Osteoblast (primary cell): Measurements from ENCODE around the gene HCFC2. TPM values are rescaled to one million over a fixed set of nuclear protein-coding genes. Genes with fewer than 3 reads are reported as not detected.
"Not testable (repeated sequence)": the region's sequence is repeated elsewhere in the genome, so short reads cannot be mapped to it uniquely, and the experiment has no call there.

Experiments
- DNase-seq: peaks from one replicate; pipeline ENCODE4 v3.0.0; 2011; ENCODE audit warnings: low spot score, mixed read lengths; ENCODE audit not compliant: insufficient read length; ENCODE audit errors: missing footprints
- H2AFZ ChIP-seq: 2 replicates; pipeline ENCODE4 v1.6.0; 2011; ENCODE audit warnings: mild to moderate bottlenecking, low read length
- H3K27ac ChIP-seq: 2 replicates; pipeline ENCODE4 v1.5.1; 2011; ENCODE audit warnings: mild to moderate bottlenecking, low read depth, low read length, moderate library complexity
- H3K27me3 ChIP-seq: 2 replicates; pipeline ENCODE4 v1.6.0; 2012; ENCODE audit warnings: mild to moderate bottlenecking, control low read depth, inconsistent platforms, low read length, moderate library complexity; ENCODE audit not compliant: insufficient read depth
- H3K36me3 ChIP-seq: 2 replicates; pipeline ENCODE4 v1.5.1; 2011; ENCODE audit warnings: mild to moderate bottlenecking, low read length, control low read depth, moderate library complexity; ENCODE audit not compliant: insufficient read depth
- H3K4me1 ChIP-seq: 2 replicates; pipeline ENCODE4 v1.5.1; 2011; ENCODE audit warnings: mild to moderate bottlenecking, low read length, control low read depth, moderate library complexity; ENCODE audit not compliant: insufficient read depth
- H3K4me2 ChIP-seq: 2 replicates; pipeline ENCODE4 v1.6.0; 2011; ENCODE audit warnings: mild to moderate bottlenecking, low read length; ENCODE audit not compliant: insufficient read depth
- H3K4me3 ChIP-seq: fragments of 200-600 bp; sonication (generic); 3 replicates; pipeline ENCODE4 v1.5.1; 2012; ENCODE audit warnings: mild to moderate bottlenecking, low read length, inconsistent platforms; ENCODE audit not compliant: insufficient read depth
- H3K79me2 ChIP-seq: 2 replicates; pipeline ENCODE4 v1.6.0; 2012; ENCODE audit warnings: mild to moderate bottlenecking, low read length, control low read depth, inconsistent platforms; ENCODE audit not compliant: insufficient read depth
- H3K9me3 ChIP-seq: 2 replicates; pipeline ENCODE4 v1.5.1; 2011; ENCODE audit warnings: low read depth, low read length, control low read depth
- H4K20me1 ChIP-seq: 2 replicates; pipeline ENCODE4 v1.6.0; 2012; ENCODE audit warnings: mild to moderate bottlenecking, low read length, control low read depth; ENCODE audit not compliant: insufficient read depth
- CTCF ChIP-seq: IDR thresholded peaks from 2 replicates; pipeline ENCODE4 v1.5.1; 2011; ENCODE audit warnings: mild to moderate bottlenecking, low read depth, low read length, moderate library complexity; ENCODE audit errors: extremely low read depth
- total RNA-seq: library from RNA; depleted of rRNA; stranded (reverse); fragments of >200 nt; gene quantifications from 2 replicates; pipeline ENCODE4 v1.2.3, GENCODE V29; 2012

HCFC2 gene
- total RNA-seq, 1 donor: 25.7 TPM

DNA sequence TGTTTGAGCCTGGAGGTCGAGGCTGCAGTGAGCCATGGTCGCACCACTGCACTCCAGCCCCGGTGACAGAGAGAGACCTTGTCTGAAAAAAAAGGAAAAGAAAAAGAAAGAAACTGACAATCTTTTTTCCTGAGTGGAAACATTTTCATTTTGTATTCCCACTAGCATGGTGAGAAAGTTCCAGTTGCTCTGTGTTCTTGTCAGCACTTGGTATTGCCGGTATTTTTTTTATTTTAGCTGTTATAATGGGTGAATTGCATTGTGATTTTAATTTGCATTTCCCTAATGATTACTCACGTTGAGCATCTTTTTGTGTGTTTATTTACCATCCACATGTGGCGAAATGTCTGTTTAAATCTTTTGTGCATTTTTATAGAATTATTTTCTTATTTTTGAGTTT lies 40.0 kb upstream of the HCFC2 start:
- no peak overlapping the region for H3K4me2 ChIP-seq
- no peaks in the 10 kb centered on the region for H3K4me1 ChIP-seq
- no peaks in the 10 kb centered on the region for H3K36me3 ChIP-seq
- no peak overlapping the region for H3K4me3 ChIP-seq
- H3K79me2 ChIP-seq: no peaks in the 10 kb centered on the region
- no peak overlapping the region for H2AFZ ChIP-seq
- no peaks in the 10 kb centered on the region for H3K27me3 ChIP-seq
- no peak overlapping the region for H3K27ac ChIP-seq
- no peaks in the 10 kb centered on the region for H3K9me3 ChIP-seq
- no peaks in the 10 kb centered on the region for H4K20me1 ChIP-seq
- DNase-seq: no peak
- TF ChIP-seq CTCF: no peak

DNA sequence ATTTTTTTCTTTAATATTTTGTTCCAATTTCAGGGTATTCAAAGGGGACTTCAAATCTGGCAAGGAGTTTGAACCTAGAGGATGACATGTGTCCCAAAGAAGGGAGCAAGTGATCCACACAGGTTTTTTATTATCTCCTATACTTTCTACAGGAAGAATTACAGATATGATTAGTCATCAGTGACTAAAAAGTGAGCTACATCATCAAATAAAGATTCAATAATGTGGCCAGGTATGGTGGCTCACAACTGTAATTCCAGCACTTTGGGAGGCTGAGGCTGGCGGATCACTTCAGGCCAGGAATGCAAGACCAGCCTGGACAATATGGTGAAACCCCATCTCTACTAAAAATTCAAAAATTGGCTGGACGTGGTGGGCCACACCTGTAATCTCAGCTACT lies 38.6 kb upstream of the HCFC2 start:
- H3K27me3 ChIP-seq: no peaks in the 10 kb centered on the region
- no peak overlapping the region for H3K4me3 ChIP-seq
- H3K27ac ChIP-seq: no peak overlapping the region
- H3K9me3 ChIP-seq: no peaks in the 10 kb centered on the region
- DNase-seq: no peak
- H3K36me3 ChIP-seq: no peaks in the 10 kb centered on the region
- no peaks in the 10 kb centered on the region for H4K20me1 ChIP-seq
- H3K4me1 ChIP-seq: no peaks in the 10 kb centered on the region
- H3K4me2 ChIP-seq: no peak overlapping the region
- no peak overlapping the region for H2AFZ ChIP-seq
- TF ChIP-seq CTCF: no peak
- H3K79me2 ChIP-seq: no peaks in the 10 kb centered on the region

DNA sequence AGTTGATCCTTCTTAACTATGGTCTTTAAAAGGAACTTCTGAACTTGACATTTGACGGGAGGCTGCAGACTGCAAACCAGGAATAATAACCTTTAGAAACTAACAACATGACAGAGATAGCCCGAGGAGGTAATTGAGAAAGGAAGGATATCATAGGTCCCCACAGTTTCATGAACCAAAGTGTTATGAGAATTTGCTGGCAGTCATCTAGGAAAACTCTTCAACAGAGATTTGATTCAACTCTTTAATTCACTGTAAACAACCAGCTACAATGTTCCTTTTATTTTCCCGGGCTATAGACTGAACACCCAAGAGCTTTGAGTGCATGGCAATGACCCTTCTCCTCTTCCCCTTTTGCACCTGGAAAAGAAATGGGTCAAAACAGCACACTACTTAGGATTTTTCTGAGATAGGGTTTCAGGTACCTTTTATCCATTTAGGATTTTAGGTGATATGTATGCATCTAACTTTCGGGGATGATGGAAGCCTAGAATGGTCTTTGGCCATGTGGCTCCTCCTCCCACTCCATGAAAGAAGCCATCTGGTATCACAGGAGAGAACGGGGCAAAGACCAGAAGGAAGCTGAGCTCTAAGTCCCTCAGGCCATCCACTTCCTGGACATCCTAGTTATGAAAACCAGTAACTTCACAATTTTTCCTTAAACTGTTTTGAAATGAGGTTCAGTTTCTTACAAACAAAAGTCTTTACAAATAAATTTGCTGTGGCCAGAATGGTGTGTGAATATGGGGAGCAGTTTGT lies 37.3 kb upstream of the HCFC2 start:
- Histone ChIP-seq H3K27ac (no peak overlapping the region), H3K36me3 (no peaks in the 10 kb centered on the region), H2AFZ (no peak overlapping the region), H3K4me2 (no peak overlapping the region), H3K4me1 (no peaks in the 10 kb centered on the region), H3K9me3 (no peaks in the 10 kb centered on the region), H3K79me2 (no peaks in the 10 kb centered on the region), H3K27me3 (no peaks in the 10 kb centered on the region), H3K4me3 (no peak overlapping the region), H4K20me1 (no peaks in the 10 kb centered on the region)
- no peak for TF ChIP-seq CTCF
- DNase-seq: no peak

- H3K9me3 ChIP-seq, H3K4me1 ChIP-seq, H3K27ac ChIP-seq: not testable (repeated sequence)
Measured at GRCh38 chr12:104030596-104030995, 33.7 kb upstream of the HCFC2 start.

GRCh38 chr12:104036143-104036542 lies 28.2 kb upstream of the HCFC2 start:
- not testable (repeated sequence) for H4K20me1 ChIP-seq, H3K4me3 ChIP-seq, H3K27ac ChIP-seq, H3K27me3 ChIP-seq, H3K79me2 ChIP-seq, DNase-seq, H3K4me1 ChIP-seq, H3K36me3 ChIP-seq, H2AFZ ChIP-seq, H3K9me3 ChIP-seq, H3K4me2 ChIP-seq

More at GRCh38 chr12:104030596-104030995, 33.7 kb upstream of the HCFC2 start:
- not testable (repeated sequence) for H3K27me3 ChIP-seq, H4K20me1 ChIP-seq, H3K4me3 ChIP-seq, H3K4me2 ChIP-seq, H2AFZ ChIP-seq, H3K79me2 ChIP-seq, DNase-seq, H3K36me3 ChIP-seq

DNA sequence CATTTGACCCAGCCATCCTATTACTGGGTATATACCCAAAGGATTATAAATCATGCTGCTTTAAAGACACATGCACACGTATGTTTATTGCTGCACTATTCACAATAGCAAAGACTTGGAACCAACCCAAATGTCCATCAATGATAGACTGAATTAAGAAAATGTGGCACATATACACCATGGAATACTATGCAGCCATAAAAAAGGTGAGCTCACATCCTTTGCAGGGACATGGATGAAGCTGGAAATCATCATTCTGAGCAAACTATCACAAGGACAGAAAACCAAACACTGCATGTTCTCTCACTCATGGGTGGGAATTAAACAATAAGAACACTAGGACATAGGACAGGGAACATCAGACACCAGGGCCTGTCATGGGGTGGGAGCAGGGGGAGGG lies 24.6 kb upstream of the HCFC2 start:
- H3K27ac ChIP-seq, H3K27me3 ChIP-seq, H3K4me2 ChIP-seq, H2AFZ ChIP-seq, H4K20me1 ChIP-seq, H3K4me3 ChIP-seq, H3K36me3 ChIP-seq, H3K79me2 ChIP-seq, DNase-seq, H3K4me1 ChIP-seq, H3K9me3 ChIP-seq: not testable (repeated sequence)
